ENCODE results near the gene DCLK3.

The DCLK3 gene

GRCh38 chr3:36769926-36770325 lies 5.6 kb upstream of the DCLK3 start:
- no peak for DNase-seq (ENCODE audit: low read depth in 2 of 2)

- no peak for DNase-seq (ENCODE audit: low read depth in 2 of 2)
Measured at GRCh38 chr3:36765104-36765503, 751 bp upstream of the DCLK3 start.

- DNase-seq (ENCODE audit: low read depth in 2 of 2), result no peak
Measured at GRCh38 chr3:36764704-36765038, 318 bp upstream of the DCLK3 start.

DNA sequence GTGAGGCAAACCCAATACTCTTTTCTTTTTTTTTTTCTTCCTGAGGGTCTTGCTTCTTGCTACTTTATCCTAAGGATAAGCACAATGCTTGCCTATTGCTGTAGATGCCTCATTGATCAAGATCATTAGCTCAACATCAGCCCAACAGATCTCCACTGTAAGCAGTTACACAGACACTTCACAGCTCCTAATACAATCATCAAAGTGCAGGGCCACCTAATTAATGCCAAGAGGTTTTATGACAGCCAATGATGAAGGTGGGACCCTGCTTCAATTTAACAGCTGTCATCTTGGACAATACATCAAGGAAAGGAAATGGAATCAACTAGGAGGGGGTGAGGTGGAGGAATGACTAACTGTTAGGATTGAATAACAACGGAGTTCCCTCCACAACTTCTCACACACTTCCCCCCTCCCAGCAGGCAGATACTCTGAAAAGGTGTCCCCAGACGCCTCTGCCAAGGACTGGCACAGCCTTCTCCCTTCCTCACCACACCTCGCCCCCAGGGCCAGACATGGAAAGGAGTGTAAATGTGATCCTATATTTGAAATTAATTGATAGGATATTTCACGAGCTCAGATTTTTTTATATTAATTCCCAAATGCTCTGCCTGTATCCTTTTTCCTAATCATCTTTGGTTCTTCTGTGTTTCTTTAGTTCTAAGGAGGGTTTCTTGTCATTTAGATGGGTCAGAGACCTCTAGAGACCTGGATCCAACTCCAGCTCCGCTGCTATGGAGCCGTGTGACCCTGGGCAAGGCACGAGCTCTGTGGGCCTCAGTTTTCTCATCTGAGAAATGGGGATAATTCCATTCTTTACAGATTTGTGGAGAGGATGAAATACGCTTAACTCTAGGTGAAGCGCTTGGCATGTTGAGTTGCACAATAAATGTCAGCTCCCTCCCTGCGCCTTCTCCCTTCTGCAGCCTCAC lies 1.2 kb downstream of the DCLK3 start:
- no peak for DNase-seq (ENCODE audit: low read depth in 2 of 2)

DNA sequence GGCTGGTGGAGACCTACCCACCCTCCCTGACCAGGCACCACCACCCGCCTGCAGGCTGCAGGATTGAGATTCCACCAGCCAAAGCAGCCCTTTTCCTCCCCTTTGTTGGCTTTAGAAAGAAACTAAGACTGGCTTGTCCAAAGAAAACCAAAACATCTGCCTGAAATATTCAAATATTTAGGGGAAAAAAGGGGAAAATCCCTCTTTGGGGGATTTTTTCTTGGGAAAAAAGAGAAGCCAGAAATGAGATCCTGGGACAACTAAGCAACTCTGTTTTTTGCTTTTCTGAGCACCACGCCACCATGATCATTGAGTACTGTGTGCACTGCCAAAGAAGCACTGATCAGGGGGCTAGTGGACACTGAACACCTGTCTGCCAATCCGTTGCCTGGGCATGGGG lies 2.6 kb downstream of the DCLK3 start:
- no peak for DNase-seq (ENCODE audit: low read depth in 2 of 2)

DNA sequence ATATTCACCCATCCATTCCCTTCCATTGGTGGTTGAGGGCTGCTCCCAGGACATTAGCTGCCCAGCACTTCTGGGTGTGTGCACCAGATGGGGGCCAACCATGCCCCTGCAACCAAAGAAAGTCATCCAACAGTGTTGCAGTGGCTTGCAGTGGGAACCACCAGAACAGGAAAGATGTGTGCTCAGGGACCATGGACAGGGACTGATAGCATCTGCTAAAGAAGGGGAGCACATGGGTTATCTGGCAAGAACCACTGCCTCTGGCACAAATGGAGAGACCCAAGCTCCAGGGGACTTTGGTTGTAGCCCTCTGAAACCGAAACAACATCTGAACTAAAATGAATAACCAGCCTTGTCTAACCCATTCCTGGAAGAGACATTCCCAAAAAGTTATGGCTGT lies 8.1 kb downstream of the DCLK3 start:
- DNase-seq (ENCODE audit: low read depth in 2 of 2), result no peak

GRCh38 chr3:36751326-36751725 lies 13.0 kb downstream of the DCLK3 start:
- no peak for DNase-seq (ENCODE audit: low read depth in 2 of 2)

DNA sequence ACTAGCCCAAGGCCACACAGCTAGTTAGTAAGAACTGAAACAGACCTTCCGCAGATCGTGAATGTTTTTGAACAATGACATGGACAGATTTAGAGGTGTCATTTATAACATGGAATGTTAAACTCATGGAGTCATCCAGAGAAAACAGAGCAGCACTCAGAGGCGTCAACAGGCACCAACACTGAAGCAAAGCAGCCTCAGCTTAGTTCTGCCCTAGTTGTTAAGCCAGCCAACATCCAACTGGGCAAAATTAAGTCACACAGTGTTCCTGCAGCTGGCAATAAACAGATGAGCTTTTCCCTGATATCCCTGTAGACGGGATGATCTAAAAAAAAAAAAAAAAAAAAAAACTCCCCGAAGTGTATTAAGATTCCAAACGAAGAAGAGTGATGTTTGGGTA lies 13.6 kb downstream of the DCLK3 start:
- DNase-seq (ENCODE audit: low read depth in 2 of 2), result no peak

GRCh38 chr3:36744763-36745162 lies 19.6 kb downstream of the DCLK3 start:
- DNase-seq (ENCODE audit: low read depth in 2 of 2), result no peak

GRCh38 chr3:36743826-36744225 lies 20.5 kb downstream of the DCLK3 start:
- DNase-seq (ENCODE audit: low read depth in 2 of 2), result no peak

GRCh38 chr3:36741285-36741684 lies 23.1 kb downstream of the DCLK3 start:
- DNase-seq (ENCODE audit: low read depth in 2 of 2), result no peak

- no peak for DNase-seq (ENCODE audit: low read depth in 2 of 2)
Measured at GRCh38 chr3:36740787-36741186, 23.6 kb downstream of the DCLK3 start.

DNA sequence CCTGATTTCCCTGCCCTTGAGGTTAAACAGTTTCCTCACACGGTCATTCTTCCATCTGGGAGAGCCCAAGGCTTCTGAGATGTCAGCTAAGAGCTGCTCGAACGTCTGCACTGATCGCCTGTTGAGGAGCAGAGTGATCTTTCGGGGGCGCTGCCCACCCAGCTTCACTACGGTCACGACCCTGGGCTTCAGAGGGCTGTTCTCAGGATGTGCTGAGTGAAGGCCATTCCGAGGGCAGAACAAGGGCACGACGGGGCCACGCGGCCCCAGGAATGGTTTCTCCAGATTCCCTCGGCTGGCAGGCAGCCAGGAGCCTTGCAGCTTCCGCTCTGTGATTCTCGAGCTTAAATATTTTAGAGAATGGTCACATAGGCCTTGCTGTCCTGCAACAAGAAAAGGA lies 25.7 kb downstream of the DCLK3 start:
- DNase-seq (ENCODE audit: low read depth in 2 of 2), result no peak

GRCh38 chr3:36736301-36736700 lies 28.1 kb downstream of the DCLK3 start:
- no peak for DNase-seq (ENCODE audit: low read depth in 2 of 2)

- no peak for DNase-seq (ENCODE audit: low read depth in 2 of 2)
Measured at GRCh38 chr3:36734742-36735141, 29.6 kb downstream of the DCLK3 start.

GRCh38 chr3:36733723-36734122 lies 30.6 kb downstream of the DCLK3 start:
- no peak for DNase-seq (ENCODE audit: low read depth in 2 of 2)

- no peak for DNase-seq (ENCODE audit: low read depth in 2 of 2)
Measured at GRCh38 chr3:36733162-36733696, 31.1 kb downstream of the DCLK3 start.

DNA sequence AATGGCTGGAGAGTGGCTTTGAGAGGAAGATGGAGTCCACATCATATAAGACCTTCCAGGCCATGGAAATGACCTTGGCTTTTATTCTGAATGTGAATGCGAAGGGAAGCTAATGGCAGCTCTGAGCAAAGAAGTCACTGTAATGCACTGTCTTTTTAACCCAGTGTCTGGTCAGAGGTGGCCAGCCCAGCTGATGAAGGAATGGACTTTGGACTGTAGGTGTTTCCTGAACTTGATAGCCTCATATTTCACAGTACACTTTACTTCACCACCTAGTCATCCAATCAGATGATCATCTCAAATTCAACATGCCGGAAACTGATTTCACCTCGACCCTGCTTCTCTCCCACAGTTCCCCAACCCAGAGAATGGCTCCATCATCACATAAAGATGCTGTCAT lies 33.4 kb downstream of the DCLK3 start:
- DNase-seq (ENCODE audit: low read depth in 2 of 2), result no peak

- DNase-seq (ENCODE audit: low read depth in 2 of 2), result no peak
Measured at GRCh38 chr3:36729204-36730056, 34.9 kb downstream of the DCLK3 start.

- DNase-seq (ENCODE audit: low read depth in 2 of 2), result no peak
Measured at GRCh38 chr3:36714343-36715086, 49.8 kb downstream of the DCLK3 start.

- DNase-seq (ENCODE audit: low read depth in 2 of 2), result no peak
Measured at GRCh38 chr3:36713904-36714303, 50.4 kb downstream of the DCLK3 start.

DNA sequence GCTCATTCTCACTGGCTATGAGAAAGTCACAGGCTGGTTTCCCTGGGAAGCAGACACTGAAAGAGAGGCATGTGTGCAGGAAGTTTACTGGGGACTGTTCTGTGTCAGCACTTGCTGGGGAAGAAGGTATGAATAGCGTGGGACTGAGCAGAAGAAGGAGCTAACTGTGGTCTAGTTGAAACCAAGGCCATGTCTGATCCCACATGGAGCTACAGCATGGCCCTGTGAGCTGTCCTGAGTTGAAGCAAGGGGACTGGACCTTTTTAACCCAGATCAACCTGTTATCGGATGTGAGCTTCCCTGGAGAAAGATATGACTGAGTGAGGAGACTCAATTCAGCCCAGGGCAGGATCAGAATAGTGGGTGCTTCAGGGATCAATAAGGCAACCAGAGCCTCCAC lies 53.7 kb downstream of the DCLK3 start:
- no peak for DNase-seq (ENCODE audit: low read depth in 2 of 2)

Data from stimulated activated CD8-positive, alpha-beta memory T cell treated with anti-CD3 and anti-CD28 coated beads, Interleukin-2, amount 100 ng/mL, for 48 hours (primary cell).